HepG2 (cell line): Measurements from ENCODE around the gene ZFYVE26. TPM values are rescaled to one million over a fixed set of nuclear protein-coding genes. Genes with fewer than 3 reads are reported as not detected.

ENCODE experiments used
- ARID2 ChIP-seq: sonication (generic); formaldehyde crosslinking; IDR thresholded peaks from 2 replicates; pipeline ENCODE4 v1.8.1; 2022; ENCODE audit warnings: mild to moderate bottlenecking, missing genetic modification reagents, borderline replicate concordance
- EZH2 ChIP-seq: conservative IDR thresholded peaks from 2 replicates; pipeline ENCODE4 v1.6.1; 2012; ENCODE audit warnings: mild to moderate bottlenecking, low read depth, low read length, moderate library complexity
- FOXP1 ChIP-seq, 2 experiments: fragments of 450-650 bp in 1 of 2; IDR thresholded peaks; 2 replicates each; pipeline ENCODE4 v1.6.1; 2017 to 2018; ENCODE audit warnings: antibody characterized with exemption in 1 of 2
- KDM3A ChIP-seq: IDR thresholded peaks from 2 replicates; pipeline ENCODE4 v1.6.1; 2018; ENCODE audit warnings: low read depth, missing compliant biosample characterization
- MEIS1 ChIP-seq: sonication (generic); formaldehyde crosslinking; IDR thresholded peaks from 2 replicates; pipeline ENCODE4 v1.9.0; 2021; ENCODE audit warnings: mild to moderate bottlenecking, missing genetic modification reagents, moderate library complexity, borderline replicate concordance
- MIER3 ChIP-seq: IDR thresholded peaks from 2 replicates; pipeline ENCODE4 v1.6.1; 2016; ENCODE audit warnings: missing compliant biosample characterization, borderline replicate concordance
- MLX ChIP-seq: IDR thresholded peaks from 2 replicates; pipeline ENCODE4 v1.6.1; 2016
- MLXIP ChIP-seq: sonication (generic); formaldehyde crosslinking; IDR thresholded peaks from 2 replicates; pipeline ENCODE4 v1.9.0; 2021; ENCODE audit warnings: missing genetic modification reagents, borderline replicate concordance
- NCOA5 ChIP-seq: sonication (generic); formaldehyde crosslinking; IDR thresholded peaks from 2 replicates; pipeline ENCODE4 v1.4.0; 2020; ENCODE audit warnings: missing genetic modification reagents
- RORA ChIP-seq: sonication (generic); formaldehyde crosslinking; IDR thresholded peaks from 2 replicates; pipeline ENCODE4 v1.5.0; 2020; ENCODE audit warnings: mild to moderate bottlenecking, missing genetic modification reagents, moderate library complexity
- SAFB2 ChIP-seq: sonication (generic); formaldehyde crosslinking; IDR thresholded peaks from 2 replicates; pipeline ENCODE4 v1.5.1; 2020; ENCODE audit warnings: missing genetic modification reagents, low read depth, mild to moderate bottlenecking, borderline replicate concordance
- USF2 ChIP-seq, 2 experiments: sonication (generic) in 1 of 2; formaldehyde crosslinking in 1 of 2; IDR thresholded peaks; 2 replicates each; pipeline versions ENCODE4 v1.5.1 to v1.6.1; 2011 to 2020; ENCODE audit warnings: borderline replicate concordance in 1 of 2, low read depth in 1 of 2, low read length in 1 of 2, mild to moderate bottlenecking in 1 of 2, missing genetic modification reagents in 1 of 2, moderate library complexity in 1 of 2
- ZFYVE20 ChIP-seq: sonication (generic); formaldehyde crosslinking; IDR thresholded peaks from 2 replicates; pipeline ENCODE4 v1.8.0; 2023; ENCODE audit warnings: low read depth, mild to moderate bottlenecking, moderate library complexity, missing genetic modification reagents, borderline replicate concordance
- ZNF430 ChIP-seq: sonication (generic); formaldehyde crosslinking; IDR thresholded peaks from 2 replicates; pipeline ENCODE4 v1.9.0; 2021; ENCODE audit warnings: mild to moderate bottlenecking, missing genetic modification reagents
- ZNF577 ChIP-seq: sonication (generic); formaldehyde crosslinking; IDR thresholded peaks from 2 replicates; pipeline ENCODE4 v1.4.0; 2020; ENCODE audit warnings: mild to moderate bottlenecking, low read depth, missing genetic modification reagents, borderline replicate concordance
- ZNF777 ChIP-seq: sonication (generic); formaldehyde crosslinking; IDR thresholded peaks from 2 replicates; pipeline ENCODE4 v1.4.0; 2020; ENCODE audit warnings: missing genetic modification reagents
- polyA plus RNA-seq, 8 experiments: library from polyadenylated mRNA; depleted of rRNA in 3 of 8; stranded (reverse) in 7 of 8; unstranded in 1 of 8; fragments of >200 nt; fragmentation: Illumina TruSeq in 4 of 8; extraction: Trizol in 4 of 8; gene quantifications; 2 replicates each; pipeline versions ENCODE4 v1.2.1 to v1.2.3, GENCODE V29; 2011 to 2016; ENCODE audit warnings: low read depth in 4 of 8, missing spikeins in 1 of 8, mixed read lengths in 1 of 8; ENCODE audit not compliant: insufficient read depth in 1 of 8
- total RNA-seq, 5 experiments: library from RNA; depleted of rRNA; stranded (reverse); fragments of >200 nt; fragmentation: Illumina TruSeq; extraction: Trizol; gene quantifications; 2 replicates each; pipeline ENCODE4 v1.2.3, GENCODE V29; 2016; ENCODE audit warnings: low read depth in 1 of 5
- TF ChIP-seq, protein P1 (sequence below): sonication (generic); formaldehyde crosslinking; IDR thresholded peaks from 2 replicates; pipeline ENCODE4 v1.4.0; 2020; ENCODE audit warnings: missing genetic modification reagents, borderline replicate concordance

Gene ZFYVE26
- total and polyA plus RNA-seq, 2 of the 13 experiments (the other 11 are each of a cell fraction or from before 2014, with no cell fraction given), result 13.6 to 16.4 TPM

DNA sequence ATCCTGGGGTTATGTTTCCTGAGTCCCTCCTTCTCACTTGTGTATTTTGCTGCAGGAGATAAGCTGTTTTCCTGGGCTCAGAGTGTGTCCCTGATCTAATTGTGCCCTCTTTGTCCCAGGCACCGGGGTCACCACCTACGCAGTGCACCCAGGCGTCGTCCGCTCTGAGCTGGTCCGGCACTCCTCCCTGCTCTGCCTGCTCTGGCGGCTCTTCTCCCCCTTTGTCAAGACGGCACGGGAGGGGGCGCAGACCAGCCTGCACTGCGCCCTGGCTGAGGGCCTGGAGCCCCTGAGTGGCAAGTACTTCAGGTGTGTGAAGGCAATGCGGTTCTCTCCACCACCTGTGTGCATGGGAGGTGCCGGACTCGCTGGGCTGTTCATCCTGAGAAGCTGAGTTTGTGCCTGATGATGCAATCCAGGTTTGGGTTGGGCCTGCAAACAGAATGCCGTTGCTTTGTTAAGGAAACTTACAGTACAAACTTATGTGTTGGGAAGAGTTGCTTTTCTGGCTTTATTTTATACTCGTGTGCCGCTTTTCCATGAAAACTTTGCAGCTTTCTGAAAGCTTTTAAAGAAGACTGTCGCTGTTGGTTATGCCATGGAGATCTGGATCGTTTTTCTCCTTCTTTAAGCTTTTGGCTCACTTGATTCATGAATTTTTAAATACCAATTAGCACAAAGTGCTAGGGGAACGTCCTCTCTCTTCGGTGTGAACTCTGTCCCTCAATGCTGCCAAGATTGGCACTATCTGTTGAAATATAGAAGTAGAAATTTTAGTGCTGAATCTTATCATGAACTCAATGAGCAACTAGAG, 87.1 kb downstream of the ZFYVE26 start (continued):
- no peak for TF ChIP-seq MLXIP
- 0 out of 2 replicates have a peak, but pooled peaks have one; percentile 8 for TF ChIP-seq KDM3A (CRISPR knock-in tag)
- no peak for TF ChIP-seq NCOA5 (CRISPR knock-in tag)
- TF ChIP-seq ZNF577 (CRISPR knock-in tag), result no peak
- no peak for TF ChIP-seq RORA (CRISPR knock-in tag)
- TF ChIP-seq MLX (CRISPR knock-in tag), result no peak
- peak; percentile 49; the same call in 1 of the 2 replicates for TF ChIP-seq ZNF777
- TF ChIP-seq ZNF430 (CRISPR knock-in tag), result 0 out of 2 replicates have a peak, but pooled peaks have one; percentile 65
- TF ChIP-seq FOXP1 (IDR thresholded peaks at IDR 0.05), result no peak
- TF ChIP-seq FOXP1 (CRISPR knock-in tag; IDR thresholded peaks at IDR 0.05), result no peak; the same call in 1 of the 2 replicates
- 0 out of 2 replicates have a peak, but pooled peaks have one; percentile 22 for TF ChIP-seq MIER3 (CRISPR knock-in tag)
- no peak for TF ChIP-seq ZFYVE20 (CRISPR knock-in tag)
- no peak for TF ChIP-seq EZH2
- TF ChIP-seq MEIS1 (CRISPR knock-in tag), result no peak
- TF ChIP-seq SAFB2, result 0 out of 2 replicates have a peak, but pooled peaks have one; percentile 68
- no peak for TF ChIP-seq USF2 (IDR thresholded peaks at IDR 0.05; ENCODE audit: low read depth, low read length)
- TF ChIP-seq USF2 (CRISPR knock-in tag; IDR thresholded peaks at IDR 0.05; ENCODE audit: borderline replicate concordance), result no peak
- TF ChIP-seq ARID2 (CRISPR knock-in tag), result peak; percentile 74; the same call in 1 of the 2 replicates
- TF ChIP-seq, protein P1, sequence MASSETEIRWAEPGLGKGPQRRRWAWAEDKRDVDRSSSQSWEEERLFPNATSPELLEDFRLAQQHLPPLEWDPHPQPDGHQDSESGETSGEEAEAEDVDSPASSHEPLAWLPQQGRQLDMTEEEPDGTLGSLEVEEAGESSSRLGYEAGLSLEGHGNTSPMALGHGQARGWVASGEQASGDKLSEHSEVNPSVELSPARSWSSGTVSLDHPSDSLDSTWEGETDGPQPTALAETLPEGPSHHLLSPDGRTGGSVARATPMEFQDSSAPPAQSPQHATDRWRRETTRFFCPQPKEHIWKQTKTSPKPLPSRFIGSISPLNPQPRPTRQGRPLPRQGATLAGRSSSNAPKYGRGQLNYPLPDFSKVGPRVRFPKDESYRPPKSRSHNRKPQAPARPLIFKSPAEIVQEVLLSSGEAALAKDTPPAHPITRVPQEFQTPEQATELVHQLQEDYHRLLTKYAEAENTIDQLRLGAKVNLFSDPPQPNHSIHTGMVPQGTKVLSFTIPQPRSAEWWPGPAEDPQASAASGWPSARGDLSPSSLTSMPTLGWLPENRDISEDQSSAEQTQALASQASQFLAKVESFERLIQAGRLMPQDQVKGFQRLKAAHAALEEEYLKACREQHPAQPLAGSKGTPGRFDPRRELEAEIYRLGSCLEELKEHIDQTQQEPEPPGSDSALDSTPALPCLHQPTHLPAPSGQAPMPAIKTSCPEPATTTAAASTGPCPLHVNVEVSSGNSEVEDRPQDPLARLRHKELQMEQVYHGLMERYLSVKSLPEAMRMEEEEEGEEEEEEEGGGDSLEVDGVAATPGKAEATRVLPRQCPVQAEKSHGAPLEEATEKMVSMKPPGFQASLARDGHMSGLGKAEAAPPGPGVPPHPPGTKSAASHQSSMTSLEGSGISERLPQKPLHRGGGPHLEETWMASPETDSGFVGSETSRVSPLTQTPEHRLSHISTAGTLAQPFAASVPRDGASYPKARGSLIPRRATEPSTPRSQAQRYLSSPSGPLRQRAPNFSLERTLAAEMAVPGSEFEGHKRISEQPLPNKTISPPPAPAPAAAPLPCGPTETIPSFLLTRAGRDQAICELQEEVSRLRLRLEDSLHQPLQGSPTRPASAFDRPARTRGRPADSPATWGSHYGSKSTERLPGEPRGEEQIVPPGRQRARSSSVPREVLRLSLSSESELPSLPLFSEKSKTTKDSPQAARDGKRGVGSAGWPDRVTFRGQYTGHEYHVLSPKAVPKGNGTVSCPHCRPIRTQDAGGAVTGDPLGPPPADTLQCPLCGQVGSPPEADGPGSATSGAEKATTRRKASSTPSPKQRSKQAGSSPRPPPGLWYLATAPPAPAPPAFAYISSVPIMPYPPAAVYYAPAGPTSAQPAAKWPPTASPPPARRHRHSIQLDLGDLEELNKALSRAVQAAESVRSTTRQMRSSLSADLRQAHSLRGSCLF (CRISPR knock-in tag), result no peak
